Activated naive CD4-positive, alpha-beta T cell treated with Interleukin-2 at 50 U/mL for 16 hours (primary cell): ENCODE results near the gene USP4.
A peak's percentile ranks its signal among the peaks of the same experiment; 100 is the strongest.
"Not testable (repeated sequence)": the region's sequence is repeated elsewhere in the genome, so short reads cannot be mapped to it uniquely, and the experiment has no call there.

ENCODE experiments used
- DNase-seq: peaks from one replicate; pipeline ENCODE4 v3.0.0-alpha.2; 2020

Gene USP4

DNA sequence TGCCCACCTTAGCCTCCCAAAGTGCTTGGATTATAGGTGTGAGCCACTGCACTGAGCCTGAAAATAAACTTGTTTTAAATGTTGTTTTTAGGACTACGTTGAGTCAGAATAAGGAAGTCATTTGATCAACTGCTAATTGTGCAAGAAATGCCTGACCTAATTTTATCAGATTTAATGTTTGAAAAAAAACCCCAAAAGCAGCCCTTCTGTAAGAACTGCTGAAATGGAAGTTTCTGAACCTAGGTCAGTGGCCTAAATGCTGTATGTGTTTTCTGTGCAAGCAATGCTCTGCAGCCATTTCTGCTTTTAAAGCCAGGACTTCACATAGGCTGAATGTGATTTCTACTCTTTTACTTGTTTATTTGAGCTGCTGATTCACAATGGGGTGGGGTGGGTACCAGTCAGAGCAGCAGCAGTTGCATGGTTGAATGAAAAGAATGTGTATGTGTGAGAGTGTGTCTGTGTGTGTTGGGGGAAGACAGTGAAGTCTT lies 11.7 kb upstream of the USP4 start:
- no peak for DNase-seq

DNA sequence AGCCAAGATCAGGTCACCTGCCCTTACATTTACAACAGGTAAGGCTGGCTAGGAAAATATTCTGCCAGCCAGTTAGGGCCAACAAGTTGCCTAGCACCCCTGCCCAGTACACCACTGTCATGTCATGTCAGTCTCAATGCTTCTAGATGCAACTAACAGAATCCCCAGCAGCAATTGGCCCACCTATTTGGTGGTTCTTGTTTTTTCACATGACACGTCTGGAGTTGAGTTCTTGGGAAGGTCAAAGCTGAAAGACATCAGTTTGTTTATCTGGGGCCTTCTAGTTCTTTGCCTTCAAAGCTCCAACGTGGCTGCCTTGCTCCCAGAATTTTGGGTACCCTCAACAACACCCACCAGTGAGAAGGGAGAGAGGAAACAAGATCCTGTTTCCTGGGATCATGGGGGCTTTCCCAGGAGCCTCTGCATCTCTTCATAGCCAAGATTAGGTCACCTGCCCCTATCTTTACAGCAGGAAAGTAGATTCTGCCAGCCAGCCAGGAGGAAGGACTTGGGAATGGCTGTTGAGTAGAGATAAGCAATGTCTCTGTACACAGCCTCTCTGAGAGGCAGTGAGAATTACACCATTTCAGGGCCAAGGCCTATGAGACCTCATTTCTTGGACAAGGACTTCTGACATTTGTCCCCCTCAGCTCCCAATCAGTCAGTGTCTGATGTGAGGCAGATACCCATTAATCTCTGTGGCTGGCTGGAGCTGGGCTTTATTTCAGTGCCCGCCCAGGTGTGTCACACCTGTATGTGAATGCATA lies 9.7 kb upstream of the USP4 start:
- no peak for DNase-seq

DNA sequence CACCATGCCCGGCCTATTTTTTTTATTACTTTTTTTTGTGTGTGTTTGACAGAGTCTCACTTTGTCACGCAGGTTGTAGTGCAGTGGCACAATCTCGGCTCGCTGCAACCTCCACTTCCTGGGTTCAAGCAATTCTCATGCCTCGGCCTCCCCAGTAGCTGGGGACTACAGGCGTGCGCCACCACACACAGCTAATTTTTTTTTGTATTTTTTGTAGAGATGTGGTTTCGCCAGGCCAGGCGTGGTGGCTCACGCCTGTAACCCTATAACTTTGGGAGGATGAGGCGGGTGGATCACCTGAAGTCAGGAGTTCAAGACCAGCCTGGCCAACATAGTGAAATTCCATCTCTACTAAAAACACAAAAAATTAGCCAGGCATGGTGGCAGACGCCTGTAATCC lies 8.5 kb upstream of the USP4 start:
- DNase-seq, result not testable (repeated sequence)

DNA sequence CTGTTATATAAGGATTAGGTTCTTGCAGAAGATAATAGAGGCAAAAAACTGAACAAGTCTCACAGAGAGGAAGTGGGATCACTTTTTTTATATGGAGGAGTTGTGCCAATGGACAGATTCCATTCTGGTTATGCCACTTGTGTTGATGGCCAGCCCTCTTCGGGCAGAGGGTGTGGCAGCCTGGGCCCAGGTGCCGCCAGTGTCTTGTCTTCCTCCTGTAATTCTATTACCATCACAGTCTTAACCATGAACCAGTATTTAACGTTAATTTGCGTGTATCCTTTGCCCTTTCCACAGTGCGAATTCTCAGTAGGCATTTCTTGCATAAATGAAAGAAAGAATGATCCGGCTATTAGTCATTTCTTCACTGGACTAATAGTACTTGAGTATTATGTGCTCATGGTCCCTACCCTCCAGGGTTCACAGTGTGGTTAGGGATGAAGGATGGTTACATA lies 7.0 kb upstream of the USP4 start:
- no peak for DNase-seq

DNA sequence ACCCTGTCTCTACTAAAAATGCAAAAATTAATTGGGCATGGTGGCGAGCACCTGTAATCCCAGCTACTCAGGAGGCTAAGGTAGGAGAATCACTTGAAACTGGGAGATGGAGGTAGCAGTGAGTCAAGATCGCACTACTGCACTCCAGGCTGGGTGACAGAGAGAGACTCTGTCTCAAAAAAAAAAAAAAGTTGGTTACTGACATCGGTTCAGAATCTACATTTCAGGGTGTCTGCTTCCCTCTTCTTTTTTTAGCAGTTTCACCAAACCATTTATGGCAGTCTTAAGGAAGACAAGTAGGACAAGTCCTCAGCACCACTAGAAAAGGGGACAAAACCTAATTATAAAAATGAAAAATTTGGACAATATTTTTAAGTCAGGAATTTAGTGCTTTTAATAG lies 3.3 kb upstream of the USP4 start:
- DNase-seq, result no peak

DNA sequence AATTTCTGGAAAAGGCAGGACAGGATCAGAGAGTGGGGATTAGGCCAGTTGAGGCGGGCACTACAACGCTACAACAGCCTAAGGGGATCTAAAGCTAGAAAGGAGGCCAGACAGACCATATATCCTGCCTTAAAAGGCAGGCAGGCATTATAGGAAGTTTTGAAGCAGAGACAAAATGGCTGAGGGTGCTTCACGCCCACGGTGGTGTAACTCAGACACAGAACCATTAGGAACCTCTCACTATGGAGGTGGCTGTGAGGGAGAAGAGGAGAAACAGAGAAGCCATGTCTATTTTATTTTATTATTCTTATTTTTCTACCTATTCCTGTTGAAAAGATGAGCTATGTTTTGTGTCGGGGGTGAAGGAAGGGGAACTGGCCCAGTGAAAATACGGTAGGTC lies 2.1 kb upstream of the USP4 start:
- no peak for DNase-seq

DNA sequence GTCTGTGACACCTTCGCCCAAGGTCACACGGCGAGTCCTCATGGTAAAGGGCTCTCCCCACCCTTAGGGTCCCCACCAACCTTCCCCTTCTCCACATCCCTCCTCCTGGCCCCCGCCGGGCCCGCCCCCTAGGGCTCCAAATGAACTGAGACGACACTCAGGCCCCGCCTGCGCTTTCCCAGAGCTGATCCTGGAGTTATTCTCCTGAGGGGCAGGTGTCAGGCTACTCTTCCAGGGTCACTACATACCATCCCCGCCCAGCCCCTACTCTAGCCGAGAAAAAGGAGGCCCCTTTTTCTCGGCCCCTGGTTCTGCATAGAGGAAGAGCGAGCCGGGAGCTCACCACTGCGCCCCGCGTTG lies 292 bp downstream of the USP4 start:
- peak; percentile 30 for DNase-seq

DNA sequence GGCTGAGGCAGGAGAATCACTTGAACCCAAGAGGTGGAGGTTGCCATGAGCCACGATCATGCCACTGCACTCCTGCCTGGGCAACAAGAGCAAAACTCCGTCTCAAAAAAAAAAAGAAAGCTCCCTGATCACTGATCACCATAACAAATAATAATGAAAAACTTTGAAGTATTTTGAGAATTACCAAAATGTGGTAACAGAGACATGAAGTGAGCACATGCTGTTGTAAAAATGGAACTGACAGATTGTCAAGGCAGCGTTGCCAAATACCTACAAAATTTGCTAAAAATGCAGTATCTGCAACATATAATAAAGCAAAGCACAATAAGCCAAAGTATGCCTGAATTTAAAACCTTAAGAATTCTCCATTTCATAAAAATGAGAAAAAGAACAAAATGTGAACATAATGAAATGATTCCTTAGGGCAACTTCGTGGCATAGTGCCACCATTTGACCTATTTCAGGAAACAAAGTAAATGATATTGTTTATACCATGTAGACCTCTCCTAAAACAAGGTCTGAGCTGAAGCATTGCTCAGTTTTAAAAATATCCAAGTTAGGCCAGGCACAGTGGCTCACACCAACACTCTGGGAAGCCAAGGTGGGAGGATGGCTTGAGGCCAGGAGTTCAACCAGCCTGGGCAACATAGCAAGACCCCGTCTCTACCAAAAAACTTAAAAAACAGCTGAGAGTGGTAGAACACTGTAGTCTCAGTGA lies 5.8 kb downstream of the USP4 start:
- DNase-seq, result no peak

DNA sequence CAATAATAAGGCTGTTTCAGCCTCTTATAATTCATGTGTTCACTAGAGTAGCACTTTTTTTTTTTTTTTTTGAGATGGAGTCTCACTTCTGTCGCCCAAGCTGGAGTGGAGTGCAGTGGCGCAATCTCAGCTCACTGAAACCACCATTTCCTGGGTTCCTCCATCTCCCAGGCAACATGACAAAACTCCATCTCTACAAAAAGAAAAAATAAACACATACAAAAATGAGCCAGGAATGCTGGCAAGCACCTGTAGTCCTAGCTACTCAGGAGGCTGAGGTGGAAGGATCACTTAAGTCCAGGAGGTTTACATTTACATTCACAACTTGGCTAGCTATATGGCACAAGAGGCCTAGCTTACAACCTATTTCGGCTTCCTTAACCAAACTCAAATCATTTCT lies 6.8 kb downstream of the USP4 start:
- DNase-seq, result no peak

DNA sequence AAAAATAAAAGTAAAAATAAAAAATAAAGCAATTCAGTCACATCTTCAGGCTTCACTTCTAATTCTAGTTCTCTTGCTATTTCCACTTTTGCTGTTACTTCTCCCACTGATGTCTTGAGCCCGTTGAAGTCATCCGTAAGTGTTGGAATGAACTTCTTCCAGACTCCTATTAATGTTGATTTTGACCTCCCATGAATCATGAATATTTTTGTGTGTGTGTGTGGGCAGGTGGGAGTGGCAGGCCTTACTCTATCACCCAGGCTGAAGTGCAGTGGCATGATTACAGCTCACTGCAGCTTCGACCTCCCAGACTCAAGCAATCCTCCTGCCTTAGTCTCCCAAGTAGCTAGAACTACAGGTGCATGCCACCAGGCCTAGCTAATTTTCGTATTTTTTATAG lies 10.7 kb downstream of the USP4 start:
- no peak for DNase-seq

DNA sequence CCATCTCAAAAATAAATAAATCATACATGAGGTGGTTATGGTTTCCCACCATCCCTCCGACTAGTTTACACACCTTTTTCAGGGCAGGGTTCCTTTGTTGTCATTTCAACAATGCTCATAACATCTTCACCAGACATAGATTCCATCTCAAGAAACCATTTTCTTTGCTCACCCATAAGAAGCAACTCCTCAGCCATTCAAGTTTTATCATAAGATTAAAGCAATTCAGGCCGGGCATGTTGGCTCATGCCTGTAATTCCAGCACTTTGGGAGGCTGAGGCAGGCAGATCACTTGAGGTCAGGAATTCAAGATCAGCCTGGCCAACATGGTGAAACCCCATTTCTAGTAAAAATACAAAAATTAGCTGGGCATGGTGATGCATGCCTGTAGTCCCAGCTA lies 11.5 kb downstream of the USP4 start:
- not testable (repeated sequence) for DNase-seq

DNA sequence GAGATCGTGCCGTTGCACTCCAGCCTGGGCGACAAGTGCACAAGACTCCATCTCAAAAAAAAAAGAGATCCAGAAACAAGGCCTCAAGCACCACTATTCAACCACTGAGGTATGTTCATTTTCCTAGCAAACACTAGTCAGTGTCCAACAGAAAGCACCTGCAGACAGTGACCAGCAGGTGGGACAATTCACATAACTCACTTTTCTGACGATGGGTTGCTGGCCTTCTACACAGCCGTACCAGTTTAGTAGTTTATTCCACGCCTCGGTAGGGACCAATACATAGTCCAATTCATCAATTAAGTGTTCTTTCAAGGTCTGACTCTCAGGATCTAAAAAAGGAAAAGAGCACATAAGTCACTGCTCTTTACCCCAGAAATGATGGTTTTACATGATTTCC lies 12.4 kb downstream of the USP4 start:
- DNase-seq, result no peak

DNA sequence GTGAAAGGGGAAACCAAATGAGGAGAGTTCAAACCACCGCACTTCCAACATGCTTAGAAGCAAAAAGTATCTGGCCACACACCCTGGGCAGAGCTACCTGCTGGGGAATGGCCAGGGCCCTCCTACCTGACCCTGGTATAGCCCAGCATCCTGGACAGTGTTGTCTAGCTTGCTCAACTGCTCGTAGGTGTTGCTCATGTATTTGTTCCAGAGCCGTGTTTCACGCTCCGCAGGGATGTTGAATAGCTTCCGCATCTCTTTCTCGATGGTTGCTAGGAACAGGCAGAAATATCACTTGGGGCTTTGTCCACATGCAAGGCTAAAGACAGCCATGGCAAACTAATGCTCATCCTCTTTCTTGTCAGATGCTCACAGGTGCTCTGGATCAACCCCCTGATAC lies 15.1 kb downstream of the USP4 start:
- no peak for DNase-seq

DNA sequence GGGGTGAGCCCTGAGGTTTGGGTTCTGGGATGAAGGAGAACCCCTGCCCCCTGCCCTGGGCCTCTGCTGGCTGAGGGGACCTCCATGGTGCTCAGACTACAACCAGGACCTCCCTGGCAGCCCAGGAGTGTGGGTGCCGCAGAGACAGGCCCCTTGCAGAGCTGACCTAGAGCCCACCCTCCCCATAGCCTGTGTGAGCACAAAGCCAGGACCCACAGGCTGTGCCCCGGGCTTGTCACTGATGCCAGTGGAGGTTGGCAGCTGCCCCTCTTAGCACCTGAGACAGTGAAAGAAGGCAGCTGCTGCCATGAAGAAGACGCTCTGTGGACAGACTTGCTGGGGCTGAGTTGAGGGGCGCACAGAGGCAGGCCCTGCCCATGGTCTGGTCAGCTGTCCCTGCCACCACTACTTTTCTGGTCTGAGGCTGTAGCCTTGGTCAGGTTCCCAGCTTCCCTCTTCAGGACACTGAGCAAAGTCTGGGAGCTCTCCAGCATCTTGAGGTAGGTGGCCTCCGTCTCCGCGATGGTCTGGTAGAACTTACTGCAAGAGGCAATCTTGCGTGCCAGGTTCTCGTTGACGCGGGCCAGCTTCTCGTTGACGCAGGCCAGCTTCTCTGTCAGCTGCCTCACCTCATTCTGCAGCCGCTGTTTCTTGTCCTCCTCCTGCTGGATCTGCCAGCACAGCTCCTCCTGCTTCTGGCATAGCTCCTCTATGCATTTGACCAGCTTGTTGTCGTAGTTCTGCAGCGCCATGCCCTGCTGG lies 23.0 kb downstream of the USP4 start:
- DNase-seq, result no peak

DNA sequence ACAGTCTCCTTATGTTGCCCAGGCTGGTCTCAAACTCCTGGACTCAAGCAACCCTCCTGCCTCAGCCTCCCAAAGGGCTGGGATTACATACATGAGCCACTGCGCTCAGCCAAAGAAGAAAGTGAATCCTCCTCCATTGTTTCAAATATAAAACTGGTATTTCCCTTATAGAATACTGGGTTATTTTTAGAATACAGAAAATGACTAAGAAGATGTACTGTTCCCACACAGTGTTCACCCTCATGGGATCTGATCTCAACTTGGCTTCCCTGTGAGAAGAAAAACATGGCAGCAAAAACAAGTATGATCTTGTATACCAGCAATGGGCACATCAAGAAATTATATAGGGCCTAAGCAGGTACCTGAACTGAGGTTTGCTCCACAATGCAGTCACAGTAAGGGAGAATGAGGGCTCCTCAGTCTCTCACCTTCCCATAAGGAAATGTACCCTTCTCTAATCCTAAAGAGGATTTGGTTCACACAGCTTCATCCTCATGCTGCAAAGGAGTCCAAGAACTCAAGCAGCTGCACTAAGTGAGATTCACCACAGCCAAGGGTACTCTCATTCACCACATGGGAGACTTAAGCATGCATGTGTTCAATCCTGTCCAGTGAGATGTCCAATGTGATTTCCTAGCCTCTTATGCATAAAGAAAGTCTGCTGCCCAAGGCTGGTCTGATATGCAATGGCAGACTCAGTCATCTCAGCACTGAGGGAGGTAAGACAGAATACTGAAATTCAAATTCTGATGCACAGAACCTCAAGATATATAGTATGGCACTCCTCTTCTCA lies 25.8 kb downstream of the USP4 start:
- no peak for DNase-seq

DNA sequence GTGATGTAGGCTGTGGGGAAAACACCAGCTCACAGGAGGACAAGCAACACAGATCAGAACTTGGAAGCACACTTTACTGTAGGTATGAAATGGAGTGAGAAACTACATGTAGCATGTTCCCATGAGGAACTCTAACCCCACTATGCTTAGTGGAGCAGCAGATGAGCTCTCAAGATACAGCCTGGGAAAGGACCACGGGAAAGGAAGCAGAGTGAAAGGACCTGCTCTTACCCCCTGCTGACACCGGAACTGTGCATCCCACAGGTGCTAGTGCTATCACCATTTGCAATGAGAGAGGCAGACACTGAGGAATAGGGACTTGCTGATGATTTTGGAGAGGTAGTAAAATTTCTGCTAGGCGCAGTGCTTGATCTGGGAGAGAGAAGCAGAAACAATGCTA lies 28.6 kb downstream of the USP4 start:
- DNase-seq, result no peak

DNA sequence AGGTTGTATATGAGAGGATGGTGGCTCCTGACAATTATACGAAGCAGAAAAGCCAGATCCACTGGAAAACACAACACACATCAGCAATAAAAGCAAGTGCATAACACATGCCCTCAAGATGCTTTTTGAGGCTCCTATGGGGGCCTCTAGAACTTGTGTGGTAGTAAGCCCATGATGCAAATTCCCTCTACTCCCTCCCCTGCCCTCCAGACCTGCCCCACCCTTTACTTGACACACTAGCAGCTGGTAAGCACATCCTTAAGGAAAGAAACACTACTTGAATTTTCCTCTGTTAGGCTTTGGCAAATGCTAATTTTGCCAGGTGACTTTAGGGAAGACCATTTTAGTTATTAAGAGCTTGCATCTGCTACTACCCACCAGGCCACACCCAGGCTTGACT lies 29.2 kb downstream of the USP4 start:
- no peak for DNase-seq

DNA sequence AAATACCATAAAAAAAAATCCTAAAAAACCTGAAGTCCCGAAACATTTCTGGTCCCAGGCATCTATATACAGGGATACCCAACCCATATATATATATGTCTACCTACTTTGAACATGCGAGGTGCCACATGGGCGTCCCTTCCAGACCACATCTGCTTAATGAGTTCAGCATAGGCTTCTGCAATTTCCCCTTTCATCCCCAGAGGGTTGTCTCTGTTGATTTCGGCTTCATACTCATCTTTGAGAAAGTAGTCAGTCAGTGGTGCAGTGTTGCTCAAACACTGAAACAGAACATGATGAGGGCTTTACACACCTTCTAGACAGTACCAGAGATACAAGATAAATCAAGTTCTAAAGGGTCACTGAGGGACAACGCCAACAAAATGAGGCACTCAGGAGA lies 34.2 kb downstream of the USP4 start:
- no peak for DNase-seq

DNA sequence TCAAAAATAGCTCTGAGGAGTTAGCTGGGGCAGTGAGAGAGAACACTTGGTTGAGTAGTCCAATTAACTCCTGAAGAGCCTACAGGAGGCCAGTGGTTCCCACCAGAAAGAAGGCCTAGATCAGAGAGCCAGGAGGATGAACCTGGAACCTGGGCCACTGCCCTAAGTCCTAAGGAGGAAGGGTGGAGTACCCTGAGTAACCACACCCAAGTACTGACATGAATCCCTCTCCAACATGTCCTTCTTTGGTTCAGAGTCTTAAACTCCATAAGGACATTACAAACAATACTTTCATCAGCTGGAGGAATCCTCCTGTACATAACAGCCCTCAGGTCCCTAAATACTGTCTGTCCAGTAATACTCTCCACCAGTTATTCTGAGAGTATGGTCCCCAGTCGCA lies 37.2 kb downstream of the USP4 start:
- DNase-seq, result no peak

DNA sequence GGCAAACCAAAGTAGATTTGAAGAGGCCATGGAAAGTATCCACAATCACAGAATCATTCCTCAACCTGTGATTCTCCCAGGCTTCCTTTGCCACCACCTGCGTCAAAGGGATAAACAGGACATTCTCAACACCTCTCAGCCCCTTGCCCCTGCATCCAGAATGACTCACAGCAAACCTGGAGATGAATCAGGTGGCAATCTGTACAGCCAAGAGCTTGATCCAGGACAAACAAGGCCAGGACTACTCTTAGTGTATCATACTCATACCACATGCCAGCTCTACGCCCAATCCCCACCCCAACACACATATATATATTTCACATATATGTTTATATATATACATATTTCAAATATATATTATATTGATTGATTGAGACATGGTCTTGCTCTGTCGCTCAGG lies 39.3 kb downstream of the USP4 start:
- DNase-seq, result no peak

DNA sequence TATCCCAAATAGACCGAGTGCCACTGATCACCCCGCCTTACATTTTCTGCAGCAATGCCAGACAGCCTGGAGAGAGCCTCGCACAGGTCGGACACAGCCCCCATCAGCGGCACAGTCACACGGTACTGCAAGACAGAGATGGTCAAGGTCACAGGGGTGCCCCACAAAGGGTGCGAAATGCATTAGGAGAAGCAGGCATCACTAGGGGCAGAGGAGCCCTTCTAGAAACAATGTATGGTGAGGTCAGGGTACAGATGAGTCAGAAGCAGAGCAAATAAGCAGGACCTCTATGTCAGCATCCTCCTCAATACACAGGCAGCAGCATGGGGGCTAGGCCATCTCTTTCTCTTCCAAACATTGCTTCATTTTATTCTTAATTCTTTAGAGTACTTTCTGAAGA lies 41.3 kb downstream of the USP4 start:
- no peak for DNase-seq

DNA sequence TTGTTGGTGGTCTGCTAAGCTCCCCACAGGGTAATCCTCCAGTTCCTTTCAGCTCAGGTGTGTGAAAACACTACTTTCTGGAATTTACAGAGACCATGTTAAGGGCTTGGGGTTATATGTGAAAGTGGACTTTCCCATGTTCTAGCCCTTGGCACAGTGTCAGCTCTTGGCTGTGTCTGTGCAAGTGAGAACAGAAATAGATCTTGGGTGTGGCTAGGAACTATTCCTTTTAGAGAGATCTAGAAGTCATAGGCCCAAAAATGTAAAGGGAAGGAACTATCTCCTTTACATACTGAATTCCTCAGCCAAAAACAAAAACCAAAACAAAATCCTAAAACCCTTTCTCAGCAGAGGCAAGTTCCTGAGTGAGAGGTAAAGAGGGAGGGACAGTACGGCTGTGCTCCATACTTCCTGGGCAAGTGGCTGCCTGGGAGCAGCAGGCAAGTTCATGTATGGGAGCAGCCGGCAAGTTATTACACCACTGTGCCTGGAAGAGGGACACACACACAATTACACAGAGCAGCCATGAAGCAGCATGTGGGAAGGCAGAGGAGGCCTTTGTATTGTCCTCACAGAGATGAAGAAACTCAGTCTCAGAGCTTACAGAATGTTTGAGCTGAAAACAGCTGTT lies 43.0 kb downstream of the USP4 start:
- DNase-seq, result no peak
